ENCODE measurements around the gene TPM2. TPM values are rescaled to one million over a fixed set of nuclear protein-coding genes. Genes with fewer than 3 reads are reported as not detected.

Gene TPM2
- total and polyA plus RNA-seq, 9 of the 15 experiments (the other 6 are each of a cell fraction or from before 2014, with no cell fraction given): 0.28 to 16.1 (median 4.5) TPM

GRCh38 chr9:35727676-35728040 lies 37.9 kb upstream of the TPM2 start (continued):
- no peak for TF ChIP-seq SETDB1 (IDR thresholded peaks at IDR 0.05; ENCODE audit: low read length)
- TF ChIP-seq ARID1B (IDR thresholded peaks at IDR 0.05): peak; percentile 74
- TF ChIP-seq SIRT6 (IDR thresholded peaks at IDR 0.05; ENCODE audit: low read depth, low read length): no peak
- TF ChIP-seq, protein P1, sequence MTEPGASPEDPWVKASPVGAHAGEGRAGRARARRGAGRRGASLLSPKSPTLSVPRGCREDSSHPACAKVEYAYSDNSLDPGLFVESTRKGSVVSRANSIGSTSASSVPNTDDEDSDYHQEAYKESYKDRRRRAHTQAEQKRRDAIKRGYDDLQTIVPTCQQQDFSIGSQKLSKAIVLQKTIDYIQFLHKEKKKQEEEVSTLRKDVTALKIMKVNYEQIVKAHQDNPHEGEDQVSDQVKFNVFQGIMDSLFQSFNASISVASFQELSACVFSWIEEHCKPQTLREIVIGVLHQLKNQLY (CRISPR knock-in tag; conservative IDR thresholded peaks at IDR 0.05): no peak
- TF ChIP-seq, protein P2, sequence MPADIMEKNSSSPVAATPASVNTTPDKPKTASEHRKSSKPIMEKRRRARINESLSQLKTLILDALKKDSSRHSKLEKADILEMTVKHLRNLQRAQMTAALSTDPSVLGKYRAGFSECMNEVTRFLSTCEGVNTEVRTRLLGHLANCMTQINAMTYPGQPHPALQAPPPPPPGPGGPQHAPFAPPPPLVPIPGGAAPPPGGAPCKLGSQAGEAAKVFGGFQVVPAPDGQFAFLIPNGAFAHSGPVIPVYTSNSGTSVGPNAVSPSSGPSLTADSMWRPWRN (IDR thresholded peaks at IDR 0.05; ENCODE audit: low read depth): no peak
- TF ChIP-seq TAF1 (IDR thresholded peaks at IDR 0.05; ENCODE audit: control insufficient read depth, extremely low read depth, insufficient read depth, low read length, severe bottlenecking): peak; percentile 43
- TF ChIP-seq HMGN3 (IDR thresholded peaks at IDR 0.05; ENCODE audit: borderline replicate concordance, extremely low read depth, insufficient read length, low read depth, low read length): no peak
- peak; percentile 46; the same call in 1 of the 2 replicates for TF ChIP-seq ZNF316 (IDR thresholded peaks at IDR 0.05)
- TF ChIP-seq NFYB (IDR thresholded peaks at IDR 0.05; ENCODE audit: extremely low read depth, insufficient read length): no peak
- TF ChIP-seq DPF2 (IDR thresholded peaks at IDR 0.05): peak; percentile 61; the same call in 1 of the 2 replicates
- TF ChIP-seq KLF16 (IDR thresholded peaks at IDR 0.05): peak; percentile 5; the same call in 1 of the 2 replicates
- TF ChIP-seq RBBP5 (IDR thresholded peaks at IDR 0.05; ENCODE audit: borderline replicate concordance, insufficient read depth, low read length, poor library complexity, severe bottlenecking): no peak
- TF ChIP-seq, protein P3, sequence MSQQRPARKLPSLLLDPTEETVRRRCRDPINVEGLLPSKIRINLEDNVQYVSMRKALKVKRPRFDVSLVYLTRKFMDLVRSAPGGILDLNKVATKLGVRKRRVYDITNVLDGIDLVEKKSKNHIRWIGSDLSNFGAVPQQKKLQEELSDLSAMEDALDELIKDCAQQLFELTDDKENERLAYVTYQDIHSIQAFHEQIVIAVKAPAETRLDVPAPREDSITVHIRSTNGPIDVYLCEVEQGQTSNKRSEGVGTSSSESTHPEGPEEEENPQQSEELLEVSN (IDR thresholded peaks at IDR 0.05; ENCODE audit: borderline replicate concordance in 1 of 2, extremely low read depth in 1 of 2, insufficient read depth in 1 of 2, insufficient read length in 1 of 2, low read depth in 1 of 2, low read length in 1 of 2, poor library complexity in 1 of 2, severe bottlenecking in 1 of 2): no peak
- TF ChIP-seq ZNF780A (CRISPR knock-in tag; IDR thresholded peaks at IDR 0.05): no peak
- TF ChIP-seq SMARCA4 (IDR thresholded peaks at IDR 0.05): peak; percentile 73
- TF ChIP-seq ZNF75A (CRISPR knock-in tag; IDR thresholded peaks at IDR 0.05): no peak
- TF ChIP-seq SRSF3 (IDR thresholded peaks at IDR 0.05; ENCODE audit: insufficient read depth, low read length): no peak
- TF ChIP-seq, protein P4, sequence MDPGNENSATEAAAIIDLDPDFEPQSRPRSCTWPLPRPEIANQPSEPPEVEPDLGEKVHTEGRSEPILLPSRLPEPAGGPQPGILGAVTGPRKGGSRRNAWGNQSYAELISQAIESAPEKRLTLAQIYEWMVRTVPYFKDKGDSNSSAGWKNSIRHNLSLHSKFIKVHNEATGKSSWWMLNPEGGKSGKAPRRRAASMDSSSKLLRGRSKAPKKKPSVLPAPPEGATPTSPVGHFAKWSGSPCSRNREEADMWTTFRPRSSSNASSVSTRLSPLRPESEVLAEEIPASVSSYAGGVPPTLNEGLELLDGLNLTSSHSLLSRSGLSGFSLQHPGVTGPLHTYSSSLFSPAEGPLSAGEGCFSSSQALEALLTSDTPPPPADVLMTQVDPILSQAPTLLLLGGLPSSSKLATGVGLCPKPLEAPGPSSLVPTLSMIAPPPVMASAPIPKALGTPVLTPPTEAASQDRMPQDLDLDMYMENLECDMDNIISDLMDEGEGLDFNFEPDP (CRISPR knock-in tag; IDR thresholded peaks at IDR 0.05): no peak
- TF ChIP-seq ZNF121 (CRISPR knock-in tag; conservative IDR thresholded peaks at IDR 0.05): no peak
- no peak for TF ChIP-seq RBM25 (IDR thresholded peaks at IDR 0.05; ENCODE audit: low read depth, low read length, severe bottlenecking)
- TF ChIP-seq ZBTB34 (CRISPR knock-in tag; IDR thresholded peaks at IDR 0.05): no peak
- TF ChIP-seq KDM2B (CRISPR knock-in tag; IDR thresholded peaks at IDR 0.05): no peak
- no peak for TF ChIP-seq THRB (CRISPR knock-in tag; conservative IDR thresholded peaks at IDR 0.05)
